GM23338 (cell line): ENCODE data around the gene CLEC4E. TPM values are rescaled to one million over a fixed set of nuclear protein-coding genes. Genes with fewer than 3 reads are reported as not detected.

Experiments used
- ATAC-seq: fragments of 200-7000 bp; cut with Tn5 transposase; 3 replicates; pipeline ENCODE4 v1.9.1; 2020
- DNase-seq: peaks from one replicate; pipeline ENCODE4 v3.0.0-alpha.2; 2015; ENCODE audit warnings: low spot score
- H2AFZ ChIP-seq: fragments of 200-600 bp; sonication (generic); 2 replicates; pipeline ENCODE4 v1.8.0; 2016; ENCODE audit warnings: antibody characterized with exemption, mild to moderate bottlenecking, moderate library complexity
- H3F3A ChIP-seq: fragments of 200-600 bp; sonication (generic); replicated peaks from 2 replicates; pipeline ENCODE4 v1.8.0; 2017; ENCODE audit warnings: antibody characterized with exemption, mixed run types, low read depth
- H3K27ac ChIP-seq: fragments of 200-600 bp; sonication (generic); 2 replicates; pipeline ENCODE4 v1.6.1; 2016; ENCODE audit warnings: low read depth
- H3K27me3 ChIP-seq: fragments of 200-600 bp; sonication (generic); 2 replicates; pipeline ENCODE4 v1.8.0; 2016; ENCODE audit warnings: mild to moderate bottlenecking, mixed run types, moderate library complexity; ENCODE audit not compliant: insufficient read depth
- H3K36me3 ChIP-seq: fragments of 200-600 bp; sonication (generic); 2 replicates; pipeline ENCODE4 v1.8.0; 2016; ENCODE audit warnings: mild to moderate bottlenecking; ENCODE audit not compliant: insufficient read depth
- H3K4me1 ChIP-seq: fragments of 200-600 bp; sonication (generic); 2 replicates; pipeline ENCODE4 v1.8.0; 2016; ENCODE audit warnings: mild to moderate bottlenecking, moderate library complexity; ENCODE audit not compliant: insufficient read depth
- H3K4me2 ChIP-seq: fragments of 200-600 bp; sonication (generic); 2 replicates; pipeline ENCODE4 v1.7.1; 2017; ENCODE audit warnings: mixed run types
- H3K4me3 ChIP-seq: fragments of 200-600 bp; sonication (generic); 2 replicates; pipeline ENCODE4 v1.6.1; 2016; ENCODE audit warnings: mixed run types
- H3K79me2 ChIP-seq: fragments of 200-600 bp; sonication (generic); replicated peaks from 2 replicates; pipeline ENCODE4 v1.8.0; 2017; ENCODE audit warnings: mild to moderate bottlenecking; ENCODE audit not compliant: insufficient read depth
- H3K9me2 ChIP-seq: fragments of 200-600 bp; sonication (generic); 2 replicates; pipeline ENCODE4 v1.8.0; 2017; ENCODE audit not compliant: insufficient read depth
- H4K20me1 ChIP-seq: fragments of 200-600 bp; sonication (generic); replicated peaks from 2 replicates; pipeline ENCODE4 v1.8.0; 2017; ENCODE audit warnings: mild to moderate bottlenecking; ENCODE audit not compliant: insufficient read depth
- H3K27ac Mint-ChIP-seq: 2 replicates; pipeline ENCODE4 v1.8.0; 2020; ENCODE audit warnings: inconsistent platforms, mild to moderate bottlenecking, moderate library complexity, mixed read lengths
- H3K27me3 Mint-ChIP-seq: 3 replicates; pipeline ENCODE4 v1.8.0; 2022; ENCODE audit warnings: low read depth, mild to moderate bottlenecking, moderate library complexity, mixed read lengths, inconsistent platforms; ENCODE audit not compliant: insufficient read depth, poor library complexity
- H3K36me3 Mint-ChIP-seq: 3 replicates; pipeline ENCODE4 v1.8.0; 2021; ENCODE audit warnings: low read depth, mild to moderate bottlenecking, inconsistent platforms, moderate library complexity, mixed read lengths
- H3K4me1 Mint-ChIP-seq: 3 replicates; pipeline ENCODE4 v1.8.0; 2020; ENCODE audit warnings: mild to moderate bottlenecking, inconsistent platforms, mixed read lengths
- H3K4me3 Mint-ChIP-seq: 3 replicates; pipeline ENCODE4 v1.8.0; 2021; ENCODE audit warnings: moderate library complexity, mild to moderate bottlenecking, inconsistent platforms, mixed read lengths
- H3K9me3 Mint-ChIP-seq: 3 replicates; pipeline ENCODE4 v1.8.0; 2020; ENCODE audit warnings: moderate library complexity, mild to moderate bottlenecking, inconsistent platforms, mixed read lengths
- CREB1 ChIP-seq: fragments of 250-450 bp; sonication (Bioruptor Pico); IDR thresholded peaks from 2 replicates; pipeline ENCODE4 v1.5.0; 2020; ENCODE audit warnings: low read depth, mild to moderate bottlenecking, moderate library complexity
- CTCF ChIP-seq, 2 experiments: fragments of 200-600 bp in 1 of 2; sonication (generic) in 1 of 2; conservative IDR thresholded peaks; 2 replicates each; pipeline versions ENCODE4 v1.5.1 to v1.6.1; 2016 to 2017; ENCODE audit warnings: antibody characterized with exemption in 2 of 2, low read depth in 2 of 2, mild to moderate bottlenecking in 2 of 2, moderate library complexity in 1 of 2
- ETS1 ChIP-seq: IDR thresholded peaks from 2 replicates; pipeline ENCODE4 v1.6.1; 2016; ENCODE audit warnings: antibody characterized with exemption
- EZH2 ChIP-seq: fragments of 200-600 bp; sonication (generic); IDR thresholded peaks from one replicate; pipeline ENCODE4 v1.8.0; 2017; ENCODE audit warnings: antibody characterized with exemption, mild to moderate bottlenecking, low read depth; ENCODE audit not compliant: unreplicated experiment
- EZH2phosphoT487 ChIP-seq: fragments of 200-600 bp; sonication (generic); IDR thresholded peaks from one replicate; pipeline ENCODE4 v1.8.1; 2018; ENCODE audit warnings: antibody characterized with exemption; ENCODE audit not compliant: unreplicated experiment
- JUNB ChIP-seq: IDR thresholded peaks from one replicate; pipeline ENCODE4 v1.6.1; 2016; ENCODE audit warnings: antibody characterized with exemption; ENCODE audit not compliant: unreplicated experiment
- NANOG ChIP-seq: IDR thresholded peaks from 2 replicates; pipeline ENCODE4 v1.6.1; 2016; ENCODE audit warnings: antibody characterized with exemption, borderline replicate concordance
- POLR2AphosphoS5 ChIP-seq: IDR thresholded peaks from 2 replicates; pipeline ENCODE4 v1.6.1; 2016; ENCODE audit warnings: antibody characterized with exemption, low read depth
- REST ChIP-seq: IDR thresholded peaks from one replicate; pipeline ENCODE4 v1.6.1; 2018; ENCODE audit warnings: antibody characterized with exemption; ENCODE audit not compliant: unreplicated experiment
- STAT1 ChIP-seq: IDR thresholded peaks from one replicate; pipeline ENCODE4 v1.6.1; 2016; ENCODE audit warnings: antibody characterized with exemption; ENCODE audit not compliant: unreplicated experiment
- ZNF114 ChIP-seq: fragments of 250-450 bp; sonication (Bioruptor Pico); IDR thresholded peaks from 2 replicates; pipeline ENCODE4 v1.5.0; 2020; ENCODE audit warnings: mild to moderate bottlenecking, moderate library complexity
- ZNF331 ChIP-seq: fragments of 250-450 bp; sonication (Bioruptor Pico); IDR thresholded peaks from 2 replicates; pipeline ENCODE4 v1.5.0; 2020; ENCODE audit warnings: low read depth, mild to moderate bottlenecking, moderate library complexity
- ZNF462 ChIP-seq: fragments of 250-450 bp; sonication (Bioruptor Pico); IDR thresholded peaks from 2 replicates; pipeline ENCODE4 v1.5.0; 2020; ENCODE audit warnings: mild to moderate bottlenecking, moderate library complexity
- polyA plus RNA-seq: library from polyadenylated mRNA; unstranded; fragments of >200 nt; fragmentation: Nextera tagmentation; extraction: Ambion mirVana; gene quantifications from 2 replicates; pipeline ENCODE4 v1.2.1, GENCODE V29; 2016
- total RNA-seq: library from RNA; depleted of rRNA; stranded (reverse); fragments of >200 nt; shearing (Covaris generic); gene quantifications from 2 replicates; pipeline ENCODE4 v1.2.3, GENCODE V29; 2014

The CLEC4E gene
- total and polyA plus RNA-seq, 2 experiments from 2014 or later, result not detected

GRCh38 chr12:8504351-8504750, 36.4 kb downstream of the CLEC4E start:
- Histone ChIP-seq H3F3A (no peaks in the 10 kb centered on the region), H3K36me3 (no peaks in the 10 kb centered on the region), H2AFZ (no peak overlapping the region), H3K27me3 (no peaks in the 10 kb centered on the region), H3K9me2 (no peaks in the 10 kb centered on the region), H4K20me1 (no peaks in the 10 kb centered on the region), H3K79me2 (no peaks in the 10 kb centered on the region), H3K27ac (no peak overlapping the region), H3K4me3 (no peak overlapping the region), H3K4me1 (peaks cover 10% of the 10 kb centered on the region), H3K4me2 (no peak overlapping the region)
- no peak overlapping the region for H3K27ac Mint-ChIP-seq
- H3K4me1 Mint-ChIP-seq, result peaks cover 26% of the 10 kb centered on the region
- H3K4me3 Mint-ChIP-seq, result no peak overlapping the region
- H3K9me3 Mint-ChIP-seq, result no peaks in the 10 kb centered on the region
- no peaks in the 10 kb centered on the region for H3K27me3 Mint-ChIP-seq
- DNase-seq (no peak), ATAC-seq (no peak)
- H3K36me3 Mint-ChIP-seq, result no peaks in the 10 kb centered on the region
- TF ChIP-seq EZH2 (no peak), REST (no peak), EZH2phosphoT487 (no peak), ZNF331 (CRISPR knock-in tag) (no peak), JUNB (no peak), ZNF462 (no peak), POLR2AphosphoS5 (no peak), NANOG (no peak), ZNF114 (CRISPR knock-in tag) (no peak), STAT1 (no peak), CTCF (conservative IDR thresholded peaks at IDR 0.05; ENCODE audit: low read depth in 2 of 2) (no peak), ETS1 (no peak), CREB1 (no peak)
